Right atrium auricular region (tissue), 2 donors: Measurements from ENCODE around the gene DNAJA4. TPM values are rescaled to one million over a fixed set of nuclear protein-coding genes. Genes with fewer than 3 reads are reported as not detected.
"Not testable (repeated sequence)": the region's sequence is repeated elsewhere in the genome, so short reads cannot be mapped to it uniquely, and the experiment has no call there.

Experiments
- DNase-seq: peaks from one replicate; pipeline ENCODE4 v3.0.0-alpha.2; 2019; ENCODE audit warnings: low spot score
- H3K27ac ChIP-seq, 2 donors: fragments of 200-600 bp; sonication (generic); 1 replicate in 1 of 2; 2 replicates in 1 of 2; pipeline ENCODE4 v1.5.1; 2016 to 2019
- H3K27me3 ChIP-seq, 2 donors: fragments of 200-600 bp; sonication (generic); one replicate each; pipeline versions ENCODE4 v1.5.1 to v1.6.0; 2017 to 2019
- H3K36me3 ChIP-seq: fragments of 200-600 bp; sonication (generic); one replicate; pipeline ENCODE4 v1.5.1; 2016
- H3K4me1 ChIP-seq, 2 donors: fragments of 200-600 bp; sonication (generic); one replicate each; pipeline versions ENCODE4 v1.5.1 to v1.6.0; 2017 to 2019
- H3K4me3 ChIP-seq, 2 donors: fragments of 200-600 bp; sonication (generic); 1 replicate in 1 of 2; 2 replicates in 1 of 2; pipeline ENCODE4 v1.5.1; 2017 to 2019; ENCODE audit warnings: mild to moderate bottlenecking in 1 of 2, moderate library complexity in 1 of 2
- H3K9me3 ChIP-seq, 2 donors: fragments of 200-600 bp; sonication (generic); one replicate each; pipeline ENCODE4 v1.5.1; 2019
- CTCF ChIP-seq, 2 donors: fragments of 200-600 bp; sonication (generic); IDR thresholded peaks; one replicate each; pipeline ENCODE4 v1.5.1; 2019; ENCODE audit warnings: antibody characterized with exemption in 2 of 2
- total RNA-seq, 2 donors: library from RNA; depleted of rRNA; stranded (reverse); fragments of >200 nt; gene quantifications; one replicate each; pipeline ENCODE4 v1.1.0, GENCODE V29; 2016

Gene DNAJA4
- total RNA-seq, 2 donors from 2014 or later, result 70.0 to 78.0 TPM

GRCh38 chr15:78242128-78242527 lies 22.2 kb upstream of the DNAJA4 start:
- H3K27ac ChIP-seq, result no peak overlapping the region
- H3K9me3 ChIP-seq, result no peaks in the 10 kb centered on the region
- peaks cover 0 to 10% of the 10 kb centered on the region in 2 donors for H3K4me1 ChIP-seq
- no peaks in the 10 kb centered on the region for H3K36me3 ChIP-seq
- no peak for DNase-seq
- TF ChIP-seq CTCF (IDR thresholded peaks at IDR 0.05), result peak in 1 of 2 donors; percentile 35
- H3K4me3 ChIP-seq, result no peak overlapping the region
- no peaks in the 10 kb centered on the region for H3K27me3 ChIP-seq

- H3K27ac ChIP-seq, result no peak overlapping the region
- H3K27me3 ChIP-seq, result no peaks in the 10 kb centered on the region
- TF ChIP-seq CTCF (IDR thresholded peaks at IDR 0.05), result no peak
- no peak overlapping the region for H3K4me3 ChIP-seq
- H3K4me1 ChIP-seq, result peaks cover 0 to 10% of the 10 kb centered on the region in 2 donors
- H3K36me3 ChIP-seq, result no peaks in the 10 kb centered on the region
- DNase-seq, result no peak
- no peaks in the 10 kb centered on the region for H3K9me3 ChIP-seq
Measured at GRCh38 chr15:78243058-78243457, 21.3 kb upstream of the DNAJA4 start.

- Histone ChIP-seq H3K27me3 (no peaks in the 10 kb centered on the region), H3K4me3 (no peak overlapping the region), H3K27ac (no peak overlapping the region), H3K36me3 (no peaks in the 10 kb centered on the region), H3K9me3 (no peaks in the 10 kb centered on the region), H3K4me1 (peaks cover 0 to 10% of the 10 kb centered on the region in 2 donors)
- no peak for DNase-seq
- no peak for TF ChIP-seq CTCF (IDR thresholded peaks at IDR 0.05)
Measured at GRCh38 chr15:78243491-78243941, 20.8 kb upstream of the DNAJA4 start.

- no peaks in the 10 kb centered on the region for H3K9me3 ChIP-seq
- H3K27ac ChIP-seq, result no peak overlapping the region
- TF ChIP-seq CTCF (IDR thresholded peaks at IDR 0.05), result no peak
Measured at GRCh38 chr15:78244101-78244500, 20.3 kb upstream of the DNAJA4 start.

GRCh38 chr15:78244893-78245292 lies 19.5 kb upstream of the DNAJA4 start:
- Histone ChIP-seq H3K4me3 (no peak overlapping the region), H3K36me3 (no peaks in the 10 kb centered on the region), H3K4me1 (peaks cover 0 to 10% of the 10 kb centered on the region in 2 donors), H3K9me3 (no peaks in the 10 kb centered on the region), H3K27ac (no peak overlapping the region), H3K27me3 (no peaks in the 10 kb centered on the region)
- no peak for DNase-seq
- TF ChIP-seq CTCF (IDR thresholded peaks at IDR 0.05), result no peak

More at GRCh38 chr15:78244101-78244500, 20.3 kb upstream of the DNAJA4 start:
- no peak overlapping the region for H3K4me3 ChIP-seq
- no peaks in the 10 kb centered on the region for H3K27me3 ChIP-seq
- DNase-seq, result no peak
- H3K4me1 ChIP-seq, result peaks cover 0 to 10% of the 10 kb centered on the region in 2 donors
- no peaks in the 10 kb centered on the region for H3K36me3 ChIP-seq

DNA sequence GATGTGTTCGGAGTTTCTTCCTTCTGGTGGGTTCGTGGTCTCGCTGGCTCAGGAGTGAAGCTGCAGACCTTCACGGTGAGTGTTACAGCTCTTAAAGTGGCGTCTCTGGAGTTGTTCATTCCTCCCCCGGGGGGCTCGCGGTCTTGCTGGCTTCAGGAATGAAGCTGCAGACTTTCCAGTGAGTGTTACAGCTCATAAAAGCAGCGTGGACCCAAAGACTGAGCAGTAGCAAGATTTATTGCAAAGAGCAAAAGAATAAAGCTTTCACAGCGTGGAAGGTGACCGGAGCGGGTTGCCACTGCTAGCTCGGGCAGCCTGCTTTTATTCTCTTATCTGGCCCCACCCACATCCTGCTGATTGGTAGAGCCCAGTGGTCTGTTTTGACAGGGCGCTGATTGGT lies 19.0 kb upstream of the DNAJA4 start:
- H3K36me3 ChIP-seq, H3K4me3 ChIP-seq, DNase-seq, H3K27ac ChIP-seq, H3K9me3 ChIP-seq, H3K27me3 ChIP-seq: not testable (repeated sequence)
- H3K4me1 ChIP-seq, result peaks cover 0 to 10% of the 10 kb centered on the region in 2 donors

- H3K4me3 ChIP-seq, H3K27ac ChIP-seq, H3K27me3 ChIP-seq, H3K9me3 ChIP-seq, H3K36me3 ChIP-seq, DNase-seq: not testable (repeated sequence)
- peaks cover 0 to 10% of the 10 kb centered on the region in 2 donors for H3K4me1 ChIP-seq
Measured at GRCh38 chr15:78245976-78246620, 18.3 kb upstream of the DNAJA4 start.
